Lower leg skin (tissue), 4 donors: ENCODE measurements around the gene CHST9. TPM values are rescaled to one million over a fixed set of nuclear protein-coding genes. Genes with fewer than 3 reads are reported as not detected.

Source experiments
- DNase-seq, 2 donors: peaks; one replicate each; pipeline ENCODE4 v3.0.0-alpha.2; 2019; ENCODE audit warnings: low spot score in 2 of 2
- H3K4me3 ChIP-seq: fragments of 200-600 bp; sonication (generic); 2 replicates; pipeline ENCODE4 v1.5.1; 2017; ENCODE audit warnings: mild to moderate bottlenecking, low read depth; ENCODE audit not compliant: poor library complexity, severe bottlenecking
- CTCF ChIP-seq, 3 donors: fragments of 450-650 bp; IDR thresholded peaks; one replicate each; pipeline ENCODE4 v1.5.1; 2016; ENCODE audit warnings: antibody characterized with exemption in 3 of 3, mild to moderate bottlenecking in 3 of 3, moderate library complexity in 2 of 3
- POLR2A ChIP-seq, 2 donors: fragments of 450-650 bp; IDR thresholded peaks; one replicate each; pipeline ENCODE4 v1.6.1; 2016 to 2017; ENCODE audit warnings: antibody characterized with exemption in 2 of 2, mild to moderate bottlenecking in 1 of 2, moderate library complexity in 1 of 2
- WGBS, 2 donors: methylation state at CpG; one replicate each; pipeline ENCODE4 v1.1.5; 2018; 5-methylcytosine and 5-hydroxymethylcytosine counted together
- intact Hi-C: fragments of 100-400 bp; cut with DNase I; formaldehyde crosslinking; loops from one replicate; pipeline ENCODE4 v1.15.0; 2023; ENCODE audit warnings: low total_unique reads
- total RNA-seq, 4 donors: library from RNA; depleted of rRNA; stranded (reverse); fragments of >200 nt; gene quantifications; one replicate each; pipeline ENCODE4 v1.1.0, GENCODE V29; 2016

Gene CHST9
- total RNA-seq, 4 donors from 2014 or later = 0.06 to 0.20 (median 0.08) TPM; not detected in 1

GRCh38 chr18:26909599-26910290 lies 275.4 kb downstream of the CHST9 start:
- WGBS, 2 donors = 29 to 39% methylated on average over 5 of the region's 5 CpGs

GRCh38 chr18:26908906-26909305 lies 276.2 kb downstream of the CHST9 start:
- no peak for TF ChIP-seq CTCF (IDR thresholded peaks at IDR 0.05)
- no peak for TF ChIP-seq POLR2A (IDR thresholded peaks at IDR 0.05)
- intact Hi-C loops = no loop called here
- WGBS, 2 donors = 50 to 54% methylated on average over 3 of the region's 3 CpGs
- H3K4me3 ChIP-seq = no peak overlapping the region
- no peak for DNase-seq

More at GRCh38 chr18:26909599-26910290, 275.4 kb downstream of the CHST9 start:
- no peak for DNase-seq
- no peak overlapping the region for H3K4me3 ChIP-seq
- no peak for TF ChIP-seq POLR2A (IDR thresholded peaks at IDR 0.05)
- intact Hi-C loops = no loop called here

GRCh38 chr18:26902291-26902690 lies 282.8 kb downstream of the CHST9 start:
- intact Hi-C loops = no loop called here
- TF ChIP-seq CTCF (IDR thresholded peaks at IDR 0.05) (no peak), POLR2A (IDR thresholded peaks at IDR 0.05) (no peak)
- DNase-seq = no peak
- no peak overlapping the region for H3K4me3 ChIP-seq
- 92 to 100% methylated on average over 5 of the region's 5 CpGs for WGBS, 2 donors

GRCh38 chr18:26901020-26901419 lies 284.1 kb downstream of the CHST9 start:
- intact Hi-C loops = no loop called here
- no peak overlapping the region for H3K4me3 ChIP-seq
- TF ChIP-seq CTCF (IDR thresholded peaks at IDR 0.05) = no peak
- no peak for TF ChIP-seq POLR2A (IDR thresholded peaks at IDR 0.05)
- DNase-seq = no peak

GRCh38 chr18:26894426-26894825 lies 290.7 kb downstream of the CHST9 start:
- WGBS, 2 donors = 36 to 40% methylated on average over 1 of the region's 1 CpG
- no peak for TF ChIP-seq CTCF (IDR thresholded peaks at IDR 0.05)
- no peak for TF ChIP-seq POLR2A (IDR thresholded peaks at IDR 0.05)
- no peak overlapping the region for H3K4me3 ChIP-seq
- DNase-seq = no peak
- intact Hi-C loops = loop anchor here (10.0 kb wide), 1 partner anchor 60 kb away; no protein-coding TSS in a partner anchor

GRCh38 chr18:26893996-26894395 lies 291.1 kb downstream of the CHST9 start:
- 49 to 52% methylated on average over 6 of the region's 6 CpGs for WGBS, 2 donors
- no peak for DNase-seq
- intact Hi-C loops = loop anchor here (10.0 kb wide), 1 partner anchor 61 kb away; no protein-coding TSS in a partner anchor
- H3K4me3 ChIP-seq = no peak overlapping the region
- no peak for TF ChIP-seq CTCF (IDR thresholded peaks at IDR 0.05)
- no peak for TF ChIP-seq POLR2A (IDR thresholded peaks at IDR 0.05)
